ENCODE data around the gene GLYAT.
"Not testable (repeated sequence)": the region's sequence is repeated elsewhere in the genome, so short reads cannot be mapped to it uniquely, and the experiment has no call there.

DNA sequence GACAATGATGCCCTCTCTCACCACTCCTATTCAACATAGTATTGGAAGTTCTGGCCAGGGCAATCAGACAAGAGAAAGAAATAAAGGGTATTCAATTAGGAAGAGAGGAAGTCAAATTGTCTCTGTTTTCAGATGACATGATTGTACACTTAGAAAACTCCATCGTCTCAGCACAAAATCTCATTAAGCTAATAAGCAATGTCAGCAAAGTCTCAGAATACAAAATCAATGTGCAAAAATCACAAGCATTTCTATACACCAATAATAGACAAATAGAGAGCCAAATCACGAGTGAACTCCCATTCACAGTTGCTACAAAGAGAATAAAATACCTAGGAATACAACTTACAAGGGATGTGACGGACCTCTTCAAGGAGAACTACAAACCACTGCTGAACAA lies 49.1 kb downstream of the GLYAT start:
- TF ChIP-seq, protein P1, sequence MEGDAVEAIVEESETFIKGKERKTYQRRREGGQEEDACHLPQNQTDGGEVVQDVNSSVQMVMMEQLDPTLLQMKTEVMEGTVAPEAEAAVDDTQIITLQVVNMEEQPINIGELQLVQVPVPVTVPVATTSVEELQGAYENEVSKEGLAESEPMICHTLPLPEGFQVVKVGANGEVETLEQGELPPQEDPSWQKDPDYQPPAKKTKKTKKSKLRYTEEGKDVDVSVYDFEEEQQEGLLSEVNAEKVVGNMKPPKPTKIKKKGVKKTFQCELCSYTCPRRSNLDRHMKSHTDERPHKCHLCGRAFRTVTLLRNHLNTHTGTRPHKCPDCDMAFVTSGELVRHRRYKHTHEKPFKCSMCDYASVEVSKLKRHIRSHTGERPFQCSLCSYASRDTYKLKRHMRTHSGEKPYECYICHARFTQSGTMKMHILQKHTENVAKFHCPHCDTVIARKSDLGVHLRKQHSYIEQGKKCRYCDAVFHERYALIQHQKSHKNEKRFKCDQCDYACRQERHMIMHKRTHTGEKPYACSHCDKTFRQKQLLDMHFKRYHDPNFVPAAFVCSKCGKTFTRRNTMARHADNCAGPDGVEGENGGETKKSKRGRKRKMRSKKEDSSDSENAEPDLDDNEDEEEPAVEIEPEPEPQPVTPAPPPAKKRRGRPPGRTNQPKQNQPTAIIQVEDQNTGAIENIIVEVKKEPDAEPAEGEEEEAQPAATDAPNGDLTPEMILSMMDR (IDR thresholded peaks at IDR 0.05), result not testable (repeated sequence)
- TF ChIP-seq POLR2A (IDR thresholded peaks at IDR 0.05), result not testable (repeated sequence)

All from right lobe of liver (tissue), 4 donors.